ENCODE data around the gene TCF12.

TCF12 gene

GRCh38 chr15:57196865-57197264 lies 278.4 kb downstream of the TCF12 start:
- H3K9me3 ChIP-seq (ENCODE audit: control insufficient read depth, low read depth, low read length): no peaks in the 10 kb centered on the region
- H3K4me1 ChIP-seq (ENCODE audit: control insufficient read depth, low read depth, low read length): peaks cover 38% of the 10 kb centered on the region
- no peaks in the 10 kb centered on the region for H3K27me3 ChIP-seq (ENCODE audit: control insufficient read depth, insufficient read depth, low read length)
- no peak overlapping the region for H3K4me3 ChIP-seq (ENCODE audit: low read length)
- H3K27ac ChIP-seq (ENCODE audit: low read length): no peak overlapping the region
- peaks cover 4% of the 10 kb centered on the region for H3K36me3 ChIP-seq (ENCODE audit: control insufficient read depth, low read depth, low read length)
- H3K9ac ChIP-seq (ENCODE audit: low read length): no peak overlapping the region

- Histone ChIP-seq H3K4me3 (ENCODE audit: low read length) (peak overlapping the region; percentile 38), H3K27me3 (ENCODE audit: control insufficient read depth, insufficient read depth, low read length) (no peaks in the 10 kb centered on the region), H3K9me3 (ENCODE audit: control insufficient read depth, low read depth, low read length) (no peaks in the 10 kb centered on the region), H3K27ac (ENCODE audit: low read length) (peak overlapping the region; percentile 63), H3K9ac (ENCODE audit: low read length) (peak overlapping the region; percentile 32), H3K4me1 (ENCODE audit: control insufficient read depth, low read depth, low read length) (peaks cover 38% of the 10 kb centered on the region), H3K36me3 (ENCODE audit: control insufficient read depth, low read depth, low read length) (peaks cover 3% of the 10 kb centered on the region)
Measured at GRCh38 chr15:57198131-57198530, 279.7 kb downstream of the TCF12 start.

DNA sequence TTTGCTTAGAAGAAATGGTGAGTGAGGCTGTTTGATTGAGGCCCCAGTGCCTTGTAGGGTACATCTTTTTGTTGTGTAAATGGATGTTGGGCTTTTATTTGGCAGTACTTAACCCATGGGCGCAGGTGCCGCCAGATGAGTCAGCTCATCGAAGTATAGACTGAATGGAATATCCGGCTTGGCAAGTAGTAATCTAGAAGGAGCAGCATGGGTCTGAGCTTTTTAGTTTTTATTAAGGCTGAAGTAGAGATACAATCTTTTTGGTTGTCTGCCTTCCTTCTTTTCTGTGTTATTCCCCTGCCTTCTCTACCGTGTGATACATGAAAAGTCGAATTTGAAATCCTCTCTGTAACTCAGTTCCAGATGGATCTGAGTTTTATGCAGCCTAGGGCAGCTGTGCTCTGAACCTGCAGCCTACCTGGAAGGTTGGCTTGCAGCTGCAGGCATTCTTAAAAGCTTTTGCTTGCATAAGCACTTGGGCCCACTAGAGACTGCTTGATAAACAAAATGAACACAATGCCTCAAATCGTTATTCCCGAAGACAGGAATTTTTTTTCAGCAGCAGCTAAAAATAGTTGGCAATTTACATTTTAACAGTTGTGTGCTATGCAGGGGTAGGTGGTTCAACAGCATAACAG lies 280.3 kb downstream of the TCF12 start:
- Histone ChIP-seq H3K27me3 (ENCODE audit: control insufficient read depth, insufficient read depth, low read length) (no peaks in the 10 kb centered on the region), H3K4me3 (ENCODE audit: low read length) (peak overlapping the region; percentile 38), H3K9ac (ENCODE audit: low read length) (peak overlapping the region; percentile 14), H3K4me1 (ENCODE audit: control insufficient read depth, low read depth, low read length) (peaks cover 38% of the 10 kb centered on the region), H3K27ac (ENCODE audit: low read length) (peak overlapping the region; percentile 59), H3K36me3 (ENCODE audit: control insufficient read depth, low read depth, low read length) (no peaks in the 10 kb centered on the region), H3K9me3 (ENCODE audit: control insufficient read depth, low read depth, low read length) (no peaks in the 10 kb centered on the region)

GRCh38 chr15:57201578-57201977 lies 283.1 kb downstream of the TCF12 start:
- no peaks in the 10 kb centered on the region for H3K36me3 ChIP-seq (ENCODE audit: control insufficient read depth, low read depth, low read length)
- H3K27ac ChIP-seq (ENCODE audit: low read length): no peak overlapping the region
- peaks cover 34% of the 10 kb centered on the region for H3K4me1 ChIP-seq (ENCODE audit: control insufficient read depth, low read depth, low read length)
- no peak overlapping the region for H3K9ac ChIP-seq (ENCODE audit: low read length)
- H3K9me3 ChIP-seq (ENCODE audit: control insufficient read depth, low read depth, low read length): no peaks in the 10 kb centered on the region
- H3K27me3 ChIP-seq (ENCODE audit: control insufficient read depth, insufficient read depth, low read length): no peaks in the 10 kb centered on the region
- H3K4me3 ChIP-seq (ENCODE audit: low read length): no peak overlapping the region

- no peak overlapping the region for H3K4me3 ChIP-seq (ENCODE audit: low read length)
- H3K4me1 ChIP-seq (ENCODE audit: control insufficient read depth, low read depth, low read length): peaks cover 15% of the 10 kb centered on the region
- no peak overlapping the region for H3K27ac ChIP-seq (ENCODE audit: low read length)
- no peaks in the 10 kb centered on the region for H3K36me3 ChIP-seq (ENCODE audit: control insufficient read depth, low read depth, low read length)
- no peaks in the 10 kb centered on the region for H3K27me3 ChIP-seq (ENCODE audit: control insufficient read depth, insufficient read depth, low read length)
- H3K9me3 ChIP-seq (ENCODE audit: control insufficient read depth, low read depth, low read length): no peaks in the 10 kb centered on the region
- H3K9ac ChIP-seq (ENCODE audit: low read length): no peak overlapping the region
Measured at GRCh38 chr15:57203906-57204305, 285.5 kb downstream of the TCF12 start.

DNA sequence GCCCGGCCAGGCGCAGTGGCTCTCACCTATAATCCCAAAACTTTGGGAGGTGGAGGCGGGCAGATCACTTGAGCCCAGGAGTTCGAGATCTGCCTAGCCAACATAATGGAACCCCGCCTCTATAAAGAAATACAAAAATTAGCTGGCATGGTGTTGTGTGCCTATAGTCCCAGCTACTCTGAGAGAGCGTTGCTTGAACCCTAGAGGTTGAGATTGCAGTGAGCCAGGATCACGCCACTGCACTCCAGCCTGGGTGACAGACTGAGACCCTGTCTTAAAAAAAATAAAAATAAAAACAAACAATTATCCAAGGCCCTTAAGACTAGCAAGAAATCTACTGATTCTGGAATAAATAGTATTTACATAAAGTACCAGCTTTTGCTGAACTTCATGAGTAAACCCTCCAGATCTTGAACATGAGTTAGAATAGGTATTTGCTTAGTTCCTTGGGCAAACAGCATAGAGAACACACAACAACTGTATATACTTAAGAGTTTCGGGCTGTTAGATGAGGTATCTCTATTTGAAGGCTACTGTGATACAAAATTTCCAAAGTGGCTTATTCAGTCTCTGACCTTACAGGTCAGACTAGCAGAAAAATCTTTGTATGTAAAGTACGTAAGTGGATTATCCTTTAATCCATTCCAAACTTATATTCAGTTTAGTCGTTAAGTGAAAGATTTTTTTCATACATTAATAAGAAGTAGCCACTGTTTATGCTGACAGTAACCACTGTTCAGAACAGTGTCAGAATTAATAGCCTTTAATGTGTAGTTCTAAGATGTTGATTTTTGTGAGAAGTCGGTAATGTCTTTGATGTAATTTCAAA lies 286.8 kb downstream of the TCF12 start:
- Histone ChIP-seq H3K4me1 (ENCODE audit: control insufficient read depth, low read depth, low read length) (peaks cover 9% of the 10 kb centered on the region), H3K9me3 (ENCODE audit: control insufficient read depth, low read depth, low read length) (no peaks in the 10 kb centered on the region)

GRCh38 chr15:57205996-57206395 lies 287.6 kb downstream of the TCF12 start:
- Histone ChIP-seq H3K4me1 (ENCODE audit: control insufficient read depth, low read depth, low read length) (peaks cover 3% of the 10 kb centered on the region), H3K9me3 (ENCODE audit: control insufficient read depth, low read depth, low read length) (no peaks in the 10 kb centered on the region), H3K9ac (ENCODE audit: low read length) (no peak overlapping the region)

More for the DNA sequence above, 286.8 kb downstream of the TCF12 start:
- Histone ChIP-seq H3K27ac (ENCODE audit: low read length) (no peak overlapping the region), H3K4me3 (ENCODE audit: low read length) (no peak overlapping the region), H3K9ac (ENCODE audit: low read length) (no peak overlapping the region), H3K27me3 (ENCODE audit: control insufficient read depth, insufficient read depth, low read length) (no peaks in the 10 kb centered on the region), H3K36me3 (ENCODE audit: control insufficient read depth, low read depth, low read length) (no peaks in the 10 kb centered on the region)

GRCh38 chr15:57213862-57214261 lies 295.4 kb downstream of the TCF12 start:
- Histone ChIP-seq H3K4me1 (ENCODE audit: control insufficient read depth, low read depth, low read length) (peaks cover 47% of the 10 kb centered on the region), H3K9me3 (ENCODE audit: control insufficient read depth, low read depth, low read length) (no peaks in the 10 kb centered on the region), H3K27ac (ENCODE audit: low read length) (peak overlapping the region; percentile 30), H3K4me3 (ENCODE audit: low read length) (no peak overlapping the region), H3K27me3 (ENCODE audit: control insufficient read depth, insufficient read depth, low read length) (no peaks in the 10 kb centered on the region), H3K9ac (ENCODE audit: low read length) (no peak overlapping the region), H3K36me3 (ENCODE audit: control insufficient read depth, low read depth, low read length) (no peaks in the 10 kb centered on the region)

More at GRCh38 chr15:57205996-57206395, 287.6 kb downstream of the TCF12 start:
- Histone ChIP-seq H3K27me3 (ENCODE audit: control insufficient read depth, insufficient read depth, low read length) (no peaks in the 10 kb centered on the region), H3K4me3 (ENCODE audit: low read length) (no peak overlapping the region), H3K27ac (ENCODE audit: low read length) (no peak overlapping the region), H3K36me3 (ENCODE audit: control insufficient read depth, low read depth, low read length) (no peaks in the 10 kb centered on the region)

- peaks cover 58% of the 10 kb centered on the region for H3K4me1 ChIP-seq (ENCODE audit: control insufficient read depth, low read depth, low read length)
- H3K9me3 ChIP-seq (ENCODE audit: control insufficient read depth, low read depth, low read length): no peaks in the 10 kb centered on the region
- H3K36me3 ChIP-seq (ENCODE audit: control insufficient read depth, low read depth, low read length): no peaks in the 10 kb centered on the region
- no peaks in the 10 kb centered on the region for H3K27me3 ChIP-seq (ENCODE audit: control insufficient read depth, insufficient read depth, low read length)
- no peak overlapping the region for H3K4me3 ChIP-seq (ENCODE audit: low read length)
- H3K9ac ChIP-seq (ENCODE audit: low read length): no peak overlapping the region
- H3K27ac ChIP-seq (ENCODE audit: low read length): no peak overlapping the region
Measured at GRCh38 chr15:57215326-57215725, 296.9 kb downstream of the TCF12 start.

GRCh38 chr15:57215881-57216280 lies 297.4 kb downstream of the TCF12 start:
- Histone ChIP-seq H3K36me3 (ENCODE audit: control insufficient read depth, low read depth, low read length) (no peaks in the 10 kb centered on the region), H3K27me3 (ENCODE audit: control insufficient read depth, insufficient read depth, low read length) (no peaks in the 10 kb centered on the region), H3K4me1 (ENCODE audit: control insufficient read depth, low read depth, low read length) (peaks cover 62% of the 10 kb centered on the region), H3K27ac (ENCODE audit: low read length) (no peak overlapping the region), H3K4me3 (ENCODE audit: low read length) (no peak overlapping the region), H3K9ac (ENCODE audit: low read length) (no peak overlapping the region), H3K9me3 (ENCODE audit: control insufficient read depth, low read depth, low read length) (no peaks in the 10 kb centered on the region)

DNA sequence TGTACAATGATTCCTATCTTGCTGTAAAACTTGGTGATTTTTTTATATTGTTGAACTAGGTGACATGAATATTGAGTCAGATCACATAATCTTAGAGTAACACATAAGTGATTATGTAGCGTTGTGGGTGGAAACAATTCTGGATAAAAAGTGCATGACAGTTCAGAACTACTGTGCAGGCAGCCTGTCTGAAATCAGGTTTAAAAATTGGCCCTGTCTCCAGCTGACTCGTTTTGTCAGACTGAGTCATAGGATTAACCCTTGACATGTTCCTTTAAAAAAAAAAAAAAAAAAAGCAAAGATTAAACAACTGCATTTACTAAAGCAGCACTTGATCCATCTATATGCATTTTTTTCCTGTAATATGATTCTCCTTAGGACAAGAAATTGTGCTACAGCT lies 297.8 kb downstream of the TCF12 start:
- peaks cover 66% of the 10 kb centered on the region for H3K4me1 ChIP-seq (ENCODE audit: control insufficient read depth, low read depth, low read length)
- no peak overlapping the region for H3K9ac ChIP-seq (ENCODE audit: low read length)
- no peaks in the 10 kb centered on the region for H3K9me3 ChIP-seq (ENCODE audit: control insufficient read depth, low read depth, low read length)
- H3K27ac ChIP-seq (ENCODE audit: low read length): no peak overlapping the region
- no peaks in the 10 kb centered on the region for H3K36me3 ChIP-seq (ENCODE audit: control insufficient read depth, low read depth, low read length)
- H3K27me3 ChIP-seq (ENCODE audit: control insufficient read depth, insufficient read depth, low read length): no peaks in the 10 kb centered on the region
- no peak overlapping the region for H3K4me3 ChIP-seq (ENCODE audit: low read length)

Data from iPS-18a (cell line).